HG03342 (cell line): Measurements from ENCODE around the gene PHF21B.

ENCODE experiments used
- ATAC-seq: cut with Tn5 transposase; IDR thresholded peaks from one replicate; pipeline ENCODE4 v1.9.1; 2021; ENCODE audit warnings: mild to moderate bottlenecking, moderate library complexity; ENCODE audit not compliant: unreplicated experiment

PHF21B gene

DNA sequence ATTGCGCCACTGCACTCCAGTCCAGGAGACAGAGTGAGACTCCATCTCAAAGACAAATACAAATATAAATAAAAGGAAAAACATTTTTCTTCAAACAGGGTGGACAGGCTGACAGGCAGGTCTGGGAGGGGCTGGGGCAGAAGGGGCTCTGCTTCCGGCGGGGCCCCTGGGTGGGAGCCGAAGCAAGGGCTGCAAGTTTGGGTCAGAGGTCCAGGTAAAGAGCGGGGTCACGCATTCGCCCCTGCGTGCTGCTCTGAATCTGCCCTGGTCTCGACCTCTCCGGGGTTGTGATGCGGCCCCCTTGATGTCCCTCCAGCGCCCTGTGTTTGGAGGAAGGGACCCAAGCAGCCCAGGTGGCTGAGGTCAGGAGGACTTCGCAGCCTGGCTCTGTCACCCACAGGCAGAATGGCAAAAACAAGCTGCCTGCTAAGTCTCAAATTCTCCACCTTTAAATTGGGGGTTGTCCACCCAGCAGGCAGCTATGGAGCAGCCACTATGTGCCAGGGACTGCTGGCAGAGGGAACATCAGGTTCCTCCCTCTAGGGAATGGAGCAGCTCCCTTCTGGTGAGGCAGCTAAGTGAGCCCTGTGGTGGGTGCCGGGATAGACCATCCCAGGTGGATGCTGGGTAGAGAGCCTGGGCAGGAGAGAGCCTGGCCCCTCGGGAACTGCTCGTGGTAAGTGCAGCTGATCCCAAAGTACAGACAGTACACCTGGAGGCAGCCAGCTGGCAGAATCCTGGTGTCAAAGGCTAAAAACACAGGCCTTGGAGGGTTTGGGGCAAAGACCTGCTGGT, 10.3 kb upstream of the PHF21B start:
- no peak for ATAC-seq

DNA sequence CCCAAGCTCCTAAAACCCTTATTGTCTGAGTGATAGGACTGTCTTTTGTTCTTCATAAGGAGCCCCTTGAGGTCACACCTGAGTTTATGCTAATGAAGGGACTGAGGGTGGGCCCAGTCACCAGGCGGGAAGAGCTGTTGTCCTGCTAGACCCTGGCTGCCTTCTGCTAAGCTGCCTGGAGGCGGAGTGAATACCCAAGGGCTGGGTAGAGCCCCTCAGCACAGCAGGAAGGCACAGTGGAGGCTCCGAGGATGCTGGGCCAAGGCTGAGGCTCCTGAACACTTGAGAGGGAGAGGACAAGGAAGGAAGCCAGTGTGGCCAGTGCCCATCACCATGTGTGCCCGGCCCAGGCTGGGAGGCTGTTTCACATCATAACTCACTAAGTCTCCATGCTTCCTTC, 4.8 kb upstream of the PHF21B start:
- ATAC-seq = no peak

DNA sequence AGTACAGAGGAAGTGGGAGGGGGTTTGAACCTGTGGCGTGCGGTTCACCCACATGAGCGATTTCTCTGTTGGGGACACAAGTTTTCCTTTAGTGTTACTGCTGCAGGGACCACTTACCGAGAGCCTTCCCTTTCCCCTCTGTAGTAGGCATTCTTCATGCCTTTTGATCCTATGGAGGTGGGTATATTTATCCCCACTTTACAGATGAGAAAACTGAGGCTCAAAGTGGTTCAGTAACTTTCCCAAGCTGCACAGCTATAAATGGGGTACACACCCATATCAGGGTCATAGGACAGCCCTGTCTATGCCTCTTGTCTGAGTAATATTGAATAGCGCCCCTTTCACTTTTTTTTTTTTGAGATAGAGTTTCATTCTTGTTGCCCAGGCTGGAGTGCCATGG, 3.3 kb upstream of the PHF21B start:
- ATAC-seq = no peak

DNA sequence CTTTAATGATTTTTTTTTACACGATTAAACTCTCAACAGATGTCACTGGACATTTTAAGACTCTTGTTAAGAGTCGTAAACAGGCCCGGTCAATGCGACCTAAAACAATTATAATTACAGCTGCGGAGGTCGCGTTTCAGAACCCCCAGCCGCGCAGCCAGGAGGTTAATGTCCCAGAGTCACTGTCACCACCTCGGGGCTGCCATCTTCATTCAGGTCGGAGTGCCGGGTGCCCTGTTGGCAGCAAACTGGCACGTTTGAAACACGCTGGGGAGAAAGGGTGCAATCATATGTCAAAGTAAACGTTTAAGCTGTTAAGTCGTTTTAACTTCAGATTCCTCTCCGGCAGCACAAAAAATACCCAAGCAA, 711 bp upstream of the PHF21B start:
- no peak for ATAC-seq

DNA sequence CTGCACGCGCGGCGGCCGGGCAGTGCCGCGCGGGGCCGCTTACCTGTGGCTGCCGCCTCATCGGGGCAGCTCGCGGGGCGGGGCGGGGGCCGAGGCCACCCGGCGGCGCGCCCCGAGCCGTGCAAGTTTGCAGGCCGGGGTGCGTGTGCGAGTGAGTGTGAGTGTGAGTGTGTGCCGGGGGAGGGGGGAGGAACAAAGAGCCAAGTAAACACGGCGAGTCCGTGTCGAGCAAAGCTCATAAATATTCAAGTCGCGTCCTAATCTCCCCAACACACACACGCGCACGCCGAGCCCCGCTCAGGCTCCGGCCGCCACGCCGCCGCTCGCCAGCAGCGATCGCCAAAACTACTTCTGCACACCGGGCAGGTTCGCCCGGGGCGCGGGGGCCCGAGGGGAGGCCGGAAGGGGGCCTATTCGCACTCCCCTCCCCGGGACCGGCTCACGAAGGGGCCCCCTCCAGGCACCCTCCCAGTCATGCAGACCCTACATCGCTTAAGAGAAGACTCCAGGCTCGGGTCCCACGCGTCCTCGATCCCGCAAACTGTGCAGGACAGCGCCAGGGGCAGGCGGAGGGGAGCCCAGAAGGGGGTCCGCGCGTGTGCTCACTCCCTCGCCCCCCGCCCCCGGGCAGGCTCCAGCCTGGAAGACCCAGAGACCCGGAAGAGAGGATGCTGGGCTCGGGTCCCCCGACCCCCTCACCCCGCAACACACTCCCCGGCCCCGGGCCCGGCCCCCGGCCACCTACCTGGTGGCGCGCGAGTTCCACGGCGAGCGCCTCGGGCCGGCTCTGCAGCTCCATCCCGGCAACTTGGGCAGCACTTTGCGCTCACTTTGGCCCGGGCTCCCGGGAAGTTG, 827 bp downstream of the PHF21B start:
- ATAC-seq = no peak

DNA sequence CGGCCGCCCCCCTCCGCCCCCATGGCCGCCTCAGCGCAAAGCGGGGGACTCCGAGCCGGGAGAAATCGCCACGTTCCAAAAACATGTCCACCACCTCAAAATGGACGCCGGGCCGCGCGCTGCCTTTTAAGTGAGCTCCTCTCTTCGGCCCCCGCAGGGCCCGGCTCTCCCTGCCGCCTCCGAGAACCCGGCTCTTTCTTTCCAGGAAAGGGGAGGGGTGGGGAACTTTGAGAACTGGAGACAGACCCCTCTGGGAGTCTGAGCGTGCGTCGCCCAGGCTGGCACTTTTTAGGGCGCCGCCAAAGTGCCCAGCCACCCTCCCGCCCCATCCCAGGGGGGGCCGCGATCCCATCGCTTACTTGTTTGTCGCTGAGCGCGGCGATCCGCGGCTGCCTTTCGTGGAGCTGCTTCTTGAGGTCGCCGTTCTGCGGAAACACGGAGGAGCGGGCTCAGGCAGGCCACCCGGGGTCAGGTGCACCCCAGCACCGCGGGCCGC, 1.6 kb downstream of the PHF21B start:
- no peak for ATAC-seq

DNA sequence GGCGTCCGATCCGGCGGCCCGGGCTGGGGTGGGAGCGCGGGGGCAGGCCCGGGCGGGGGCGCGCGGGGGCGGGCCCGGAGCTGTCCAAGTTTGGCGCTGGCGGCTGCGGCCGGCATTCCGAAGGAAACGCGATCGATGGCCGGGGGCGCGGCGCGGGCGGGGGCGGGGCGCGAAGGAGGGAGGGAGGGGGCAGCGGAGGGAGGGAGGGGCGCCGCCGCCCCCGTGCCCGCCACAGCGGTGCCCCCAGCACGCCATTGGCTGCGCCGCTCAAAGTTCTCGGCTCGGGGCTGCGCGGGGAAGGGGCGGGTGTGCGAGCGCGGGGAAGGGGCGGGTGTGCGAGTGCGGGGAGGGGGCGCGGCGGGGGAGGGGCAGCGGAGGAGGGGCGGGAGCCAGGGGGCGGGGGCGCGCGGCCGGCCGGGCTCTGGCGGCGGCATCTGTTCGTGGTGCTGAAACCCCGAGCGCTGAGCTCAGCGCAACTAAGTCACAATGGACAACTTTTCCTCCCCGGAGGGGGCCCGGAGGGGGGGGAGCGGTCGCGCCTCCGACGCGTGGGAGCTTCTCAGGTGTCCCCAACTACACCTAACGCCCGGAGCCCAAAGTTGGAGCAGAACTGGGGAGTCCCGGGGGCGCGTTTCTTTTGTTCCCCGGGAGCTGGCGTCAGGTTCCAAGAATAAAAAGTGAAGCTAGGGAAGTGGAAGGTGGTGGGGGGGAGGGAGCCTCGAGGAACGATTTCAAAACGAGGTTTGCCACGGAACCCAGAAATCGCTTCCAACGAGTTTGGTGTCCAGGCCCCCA, 2.2 kb downstream of the PHF21B start:
- ATAC-seq = no peak

DNA sequence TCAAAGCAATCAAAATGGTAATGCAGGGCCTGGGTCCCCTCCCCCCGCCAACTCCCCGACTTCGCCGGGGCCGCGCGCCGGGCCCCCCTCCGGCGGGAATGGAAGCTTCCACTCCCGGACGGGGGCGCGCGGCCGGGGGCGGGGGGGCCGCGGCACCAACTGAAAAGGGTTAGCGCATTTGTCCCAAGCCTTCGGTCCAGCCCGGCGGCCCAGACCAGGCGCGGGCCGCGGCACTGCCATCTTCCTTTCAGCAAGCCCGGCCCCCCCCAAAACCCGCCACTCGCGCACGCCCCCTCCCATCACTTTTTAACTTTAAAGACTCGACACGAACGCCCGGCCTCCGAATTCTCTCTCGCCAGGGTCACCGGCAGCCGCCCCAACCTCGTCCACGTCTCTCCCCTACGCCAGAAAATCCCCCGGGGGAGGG, 2.8 kb downstream of the PHF21B start:
- no peak for ATAC-seq

DNA sequence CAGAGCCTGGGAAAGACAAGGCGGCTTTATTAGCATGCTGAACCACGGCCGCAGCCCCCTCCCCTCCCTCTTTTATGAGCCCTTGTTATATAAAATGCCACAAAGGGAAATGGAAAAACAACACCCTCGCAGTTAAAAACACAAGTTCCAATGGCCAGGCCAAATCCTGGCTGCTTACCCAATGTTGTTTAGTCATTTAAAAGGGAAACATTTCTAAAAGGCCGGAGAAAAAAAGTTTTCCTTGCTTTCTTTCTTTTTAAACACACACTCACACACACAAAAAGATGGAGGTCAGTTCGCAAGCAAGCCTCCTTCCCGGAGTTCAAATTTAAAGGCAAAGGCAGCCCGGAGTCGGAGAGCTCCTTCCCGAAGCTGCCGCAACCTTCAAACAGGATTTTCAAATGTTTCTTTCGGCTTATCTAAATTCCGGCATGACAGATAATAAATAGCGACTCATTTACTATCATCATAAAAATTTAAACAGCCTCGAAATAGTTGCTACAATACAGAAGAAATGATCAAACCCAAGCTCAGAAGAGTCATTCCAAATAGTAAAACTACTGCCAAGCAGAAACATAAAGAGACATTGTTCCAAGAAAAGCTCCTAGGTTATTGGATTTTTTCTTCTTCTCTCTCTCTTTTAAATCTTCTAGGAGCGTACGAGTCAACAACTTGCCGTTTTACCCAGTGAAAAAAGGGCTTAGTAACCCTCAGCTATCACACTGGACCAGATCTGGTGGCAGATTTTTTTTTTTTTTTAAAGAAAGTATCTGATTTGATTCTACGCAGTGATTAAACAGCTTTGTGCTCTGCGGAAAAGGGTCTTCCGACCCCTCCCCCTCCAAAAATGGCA, 3.5 kb downstream of the PHF21B start:
- no peak for ATAC-seq

DNA sequence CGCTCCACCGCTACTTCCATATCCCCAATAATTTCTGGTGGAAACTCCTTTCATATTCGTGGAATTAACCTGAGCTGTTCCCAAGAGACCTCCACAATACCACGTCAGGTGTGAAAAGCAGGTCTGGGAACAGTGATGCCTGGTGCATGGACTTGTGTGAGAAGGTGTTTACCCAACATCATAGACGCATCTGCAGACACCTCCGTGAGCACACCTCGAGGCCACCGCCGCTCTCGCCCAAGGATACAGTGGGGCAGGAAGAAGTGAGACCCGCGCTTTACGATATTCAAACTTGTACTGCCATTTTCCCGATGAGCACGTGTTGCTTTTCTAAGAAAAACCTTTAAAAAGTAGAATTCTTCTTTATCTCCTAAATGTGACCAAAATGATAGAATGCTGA, 8.2 kb downstream of the PHF21B start:
- ATAC-seq = no peak

DNA sequence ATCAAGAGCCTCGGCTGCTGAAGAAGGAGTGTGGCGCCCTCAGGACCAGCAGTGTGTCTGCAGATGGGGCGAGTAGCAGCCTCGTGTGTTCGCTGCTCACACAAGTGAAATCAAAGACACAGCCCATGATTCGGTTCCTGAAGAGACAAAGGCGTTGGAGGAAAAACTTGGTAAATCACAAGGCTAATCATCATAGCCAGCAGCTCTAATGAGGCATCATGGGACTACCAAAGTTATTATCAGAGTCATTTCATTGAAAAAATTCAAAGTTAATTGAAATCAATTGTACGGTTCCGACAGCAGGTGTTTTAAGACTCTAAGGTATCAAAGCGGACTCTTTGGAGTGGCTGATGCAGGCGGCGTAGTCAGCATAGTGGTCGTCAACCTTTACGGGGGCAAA, 9.5 kb downstream of the PHF21B start:
- ATAC-seq = no peak

DNA sequence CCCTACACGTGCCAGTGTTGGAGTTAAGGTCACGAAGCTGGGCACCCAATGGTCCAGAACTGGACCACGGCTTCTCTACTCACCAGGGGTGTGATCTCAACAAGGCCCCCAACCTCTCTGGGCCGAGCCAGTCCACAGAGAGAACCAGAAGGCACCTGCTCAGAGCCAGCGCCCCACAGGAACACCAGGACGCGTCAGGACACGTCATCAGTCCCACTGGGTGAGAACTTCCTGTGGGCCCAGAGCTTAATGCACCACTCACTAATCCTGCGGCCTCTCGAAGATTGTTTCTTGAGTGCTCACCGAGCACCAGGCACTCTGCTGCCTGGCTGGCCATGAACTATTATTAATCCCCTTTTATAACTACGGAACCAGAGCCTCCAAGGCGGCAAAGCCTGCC, 10.1 kb downstream of the PHF21B start:
- ATAC-seq = no peak

DNA sequence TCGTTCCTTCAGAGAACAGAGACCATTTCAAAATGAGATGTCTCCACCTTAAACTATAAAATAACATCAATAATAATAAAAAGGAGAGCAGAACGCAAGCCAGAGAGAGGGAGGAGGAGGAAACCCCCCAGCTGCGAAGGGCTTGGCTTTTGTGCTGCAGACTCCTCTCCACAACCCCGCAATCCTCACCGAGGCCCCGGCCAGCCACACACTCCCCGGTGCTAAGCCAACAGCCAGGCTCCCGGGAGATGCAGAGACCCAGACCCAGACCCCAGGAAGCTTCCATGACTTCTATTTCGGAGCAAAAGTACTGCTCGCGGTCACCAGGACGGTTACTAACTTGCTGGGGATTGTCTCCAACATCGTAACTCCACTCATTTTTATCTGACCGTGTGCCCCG, 10.6 kb downstream of the PHF21B start:
- no peak for ATAC-seq

DNA sequence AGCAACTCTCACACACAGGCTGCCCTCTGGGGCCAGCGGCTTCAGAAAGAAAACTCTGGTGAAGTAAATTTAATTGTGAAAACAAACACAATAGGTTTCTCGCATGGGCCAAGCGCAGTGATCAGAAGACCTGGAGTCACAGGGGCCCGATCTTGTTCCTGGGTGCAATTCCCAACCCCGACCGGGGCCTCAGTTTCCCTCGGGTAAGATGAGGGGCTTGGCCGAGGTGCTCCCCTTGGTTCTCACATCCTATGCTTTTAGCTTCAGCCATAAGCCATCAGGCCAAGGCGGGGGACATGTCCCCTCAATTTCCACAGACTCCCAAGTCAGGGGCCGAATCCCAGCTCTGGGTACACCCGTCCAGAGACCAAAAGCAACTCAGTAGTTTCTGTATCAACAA, 11.5 kb downstream of the PHF21B start:
- no peak for ATAC-seq

DNA sequence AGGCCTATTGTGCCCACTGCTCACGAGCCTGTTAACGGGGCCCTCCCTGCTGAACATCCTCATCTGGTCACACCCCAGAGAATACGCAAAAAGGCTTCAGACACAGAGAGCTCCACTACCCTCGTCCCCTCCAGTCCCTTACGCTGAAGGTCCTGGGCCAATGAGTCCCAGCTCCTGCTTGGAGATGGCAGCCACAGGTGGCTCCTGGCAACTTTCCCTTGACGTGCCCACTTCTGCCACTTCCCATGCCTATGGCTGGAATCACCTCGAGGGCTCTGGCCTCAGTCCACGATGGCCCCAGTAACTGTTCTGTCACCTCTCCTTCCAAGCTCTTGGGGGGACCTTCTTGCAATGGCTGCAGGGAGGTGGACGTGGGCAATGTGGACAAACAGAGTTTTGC, 12.7 kb downstream of the PHF21B start:
- no peak for ATAC-seq

DNA sequence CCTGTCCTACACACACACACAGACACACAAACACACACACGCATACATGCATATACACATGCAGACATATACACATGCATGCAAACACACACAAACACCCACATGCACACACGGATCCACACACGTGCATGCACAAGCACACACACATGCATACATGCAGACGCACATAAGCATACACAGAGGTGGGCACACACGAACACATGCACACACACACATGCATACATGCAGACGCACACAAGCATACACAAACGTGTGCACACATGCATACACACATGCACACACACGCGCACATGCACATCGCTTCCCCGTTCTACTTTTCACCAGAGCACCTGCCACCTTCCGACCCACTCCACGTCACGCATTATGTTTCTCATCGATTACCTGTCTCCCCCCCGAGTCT, 13.2 kb downstream of the PHF21B start:
- ATAC-seq = no peak

DNA sequence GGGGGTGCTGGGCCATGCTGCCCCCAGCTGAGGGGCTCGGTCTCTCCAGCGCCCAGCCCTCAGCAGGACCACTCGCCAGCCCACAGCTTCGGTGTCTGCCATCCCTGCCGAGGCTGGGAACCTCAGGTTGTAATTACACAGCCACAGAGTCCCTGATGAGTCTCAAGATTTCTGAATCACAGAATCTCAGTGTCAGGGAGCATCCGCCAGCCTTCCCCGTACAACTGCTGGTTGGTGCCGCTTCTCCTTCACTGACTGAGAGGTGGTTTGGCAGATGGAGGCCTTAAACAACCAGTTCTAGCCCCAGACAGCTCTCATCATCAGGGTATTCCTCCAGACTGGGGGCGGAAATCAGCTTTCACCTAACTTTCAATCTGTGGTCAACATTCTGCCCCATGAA, 13.7 kb downstream of the PHF21B start:
- no peak for ATAC-seq

DNA sequence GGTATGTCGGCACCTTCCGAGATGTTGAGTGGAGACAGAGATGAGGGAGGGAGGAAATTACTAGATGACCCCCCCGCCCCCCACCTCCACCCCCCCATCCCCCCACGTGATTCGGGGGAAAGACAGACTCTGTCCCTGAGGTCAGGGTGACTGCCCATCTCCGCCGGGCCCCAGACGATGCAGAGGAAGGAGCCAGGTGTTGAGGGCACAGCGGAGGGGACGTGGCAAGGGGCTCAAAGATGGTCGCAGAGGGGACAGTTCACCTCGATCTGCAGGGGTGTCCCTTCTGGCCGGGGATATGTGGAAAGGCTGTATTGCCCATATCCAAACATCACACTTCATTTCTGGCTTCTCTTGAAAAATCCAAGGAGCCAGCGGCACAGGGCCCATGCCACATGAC, 14.1 kb downstream of the PHF21B start:
- no peak for ATAC-seq

DNA sequence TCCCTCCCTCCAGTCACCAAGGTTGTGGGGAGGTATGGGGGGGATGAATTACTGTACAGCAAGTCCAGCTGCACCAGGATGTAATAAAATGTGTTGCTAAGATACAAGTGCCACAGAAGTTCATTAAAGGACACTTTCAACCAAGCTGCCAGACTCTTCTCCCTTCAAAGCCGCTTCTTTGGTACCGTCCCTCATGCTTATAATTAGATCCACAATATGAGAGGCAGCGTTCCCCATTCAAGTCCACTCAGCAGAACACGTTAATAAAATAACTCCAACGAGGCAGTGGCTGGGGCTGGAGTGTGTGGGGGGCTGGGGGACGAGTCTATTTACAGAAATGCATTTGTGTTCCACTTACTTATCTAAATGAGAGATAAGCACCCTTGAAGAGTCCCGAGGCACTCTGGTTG, 14.7 kb downstream of the PHF21B start:
- ATAC-seq = no peak

DNA sequence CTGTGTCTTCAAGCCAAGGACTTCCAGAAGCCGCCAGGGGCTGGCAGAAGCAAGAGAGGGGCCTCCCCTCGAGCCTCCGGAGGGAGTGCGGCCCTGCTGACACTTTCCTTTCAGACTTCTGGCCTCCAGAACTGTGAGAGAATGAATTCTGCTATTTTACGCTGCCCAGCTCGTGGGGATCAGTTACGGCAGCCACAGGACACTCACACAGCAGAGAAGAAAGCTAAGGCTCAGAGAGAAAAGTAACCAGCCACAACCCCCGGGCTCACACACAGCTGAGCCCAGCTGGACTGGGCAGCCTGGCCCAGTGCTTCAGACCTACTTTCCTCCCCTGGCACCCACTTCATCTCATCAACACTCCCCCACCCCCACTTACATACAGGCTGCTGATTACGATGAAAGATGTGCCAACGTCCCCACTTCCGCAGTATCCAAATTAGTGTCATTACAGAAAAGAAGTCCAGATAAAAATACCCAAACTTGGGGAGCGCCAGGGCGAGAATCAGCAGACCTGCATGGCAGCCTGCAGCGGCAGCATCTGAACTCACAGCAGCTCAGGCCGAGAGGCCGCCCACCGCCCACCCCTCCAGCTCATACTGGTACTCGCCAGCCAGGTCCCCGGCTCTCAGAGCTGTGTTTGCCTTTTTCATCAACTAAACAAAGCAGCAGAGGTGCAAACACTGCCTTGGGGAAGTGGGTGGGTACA, 15.3 kb downstream of the PHF21B start:
- ATAC-seq = no peak
